Measurements from ENCODE around the gene TRPM4. TPM values are rescaled to one million over a fixed set of nuclear protein-coding genes. Genes with fewer than 3 reads are reported as not detected.

TRPM4 gene
- total and polyA plus RNA-seq, 2 of the 13 experiments (the other 11 are each of a cell fraction or from before 2014, with no cell fraction given) = 1.9 to 4.3 TPM

DNA sequence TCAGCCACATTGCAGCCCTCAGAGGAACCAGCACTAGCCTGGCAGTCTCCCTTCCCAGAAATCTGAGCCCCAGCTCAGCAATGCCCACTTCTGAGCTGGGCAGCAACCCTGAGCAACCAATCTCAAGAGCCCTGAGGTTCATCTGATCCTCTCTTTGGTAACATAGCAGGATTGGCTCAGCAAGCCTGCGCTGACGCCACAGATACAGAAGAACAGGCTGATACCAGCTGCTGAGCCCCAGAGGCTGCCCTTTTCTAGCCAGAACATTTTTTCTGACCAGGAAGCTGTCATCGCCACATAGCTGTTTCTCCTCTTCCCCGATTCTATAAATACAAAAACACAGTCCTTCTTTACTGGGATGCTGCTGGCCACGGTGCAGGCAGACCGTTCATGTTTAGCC lies 59.8 kb downstream of the TRPM4 start:
- Histone ChIP-seq H3K9me3 (ENCODE audit: low read length) (no peaks in the 10 kb centered on the region), H3K79me2 (ENCODE audit: insufficient read depth, low read length) (no peaks in the 10 kb centered on the region), H3K36me3 (replicated peaks in 1 of 2; ENCODE audit: control insufficient read depth in 1 of 2, insufficient read depth in 2 of 2, low read length in 2 of 2) (no peaks in the 10 kb centered on the region), H3K27ac (ENCODE audit: extremely low read length, insufficient read depth, low read length) (no peak overlapping the region), H3K4me1 (ENCODE audit: insufficient read depth, low read length) (no peaks in the 10 kb centered on the region), H3K4me3 (replicated peaks in 1 of 3; ENCODE audit: insufficient read depth in 1 of 3, low read depth in 2 of 3, low read length in 3 of 3) (no peak overlapping the region), H3K4me2 (ENCODE audit: low read depth, low read length) (no peak overlapping the region), H2AFZ (ENCODE audit: low read length) (no peak overlapping the region), H4K20me1 (ENCODE audit: insufficient read depth, low read length) (no peaks in the 10 kb centered on the region), H3K9ac (ENCODE audit: insufficient read depth, low read depth, low read length) (no peak overlapping the region), H3K27me3 (ENCODE audit: control insufficient read depth in 1 of 2, insufficient read depth in 2 of 2, low read length in 2 of 2) (no peaks in the 10 kb centered on the region)
- CTCF ChIA-PET (ENCODE audit: low intra/inter-chr PET ratio, low total read pairs) = no interaction called here
- BruUV-seq (replicated peaks) = no TSS peak
- POLR2A ChIA-PET = no interaction called here
- intact Hi-C loops (cut with micrococcal nuclease; ENCODE audit: unreplicated experiment) (no loop called here), in situ Hi-C loops (cut with HindIII; ENCODE audit: extremely low pct_ligation_motif_present, low pct_unique_long_range_greater_than_20kb) (no loop called here)
- ATAC-seq (no peak), DNase-seq (ENCODE audit: low spot score) (no peak), FAIRE-seq (no peak)
- WGBS (ENCODE audit: low lambda C conversion rate) = 47% methylated on average over 6 of the region's 6 CpGs
- TF ChIP-seq ZNF24 (IDR thresholded peaks at IDR 0.05) = no peak
- no peak for TF ChIP-seq MED8 (CRISPR knock-in tag; IDR thresholded peaks at IDR 0.05; ENCODE audit: insufficient replicate concordance)
- no peak for TF ChIP-seq RBAK (CRISPR knock-in tag; IDR thresholded peaks at IDR 0.05)
- TF ChIP-seq SRSF9 (IDR thresholded peaks at IDR 0.05; ENCODE audit: borderline replicate concordance, insufficient read depth, low read depth, low read length, poor library complexity, severe bottlenecking) = no peak
- TF ChIP-seq ZNF773 (CRISPR knock-in tag; IDR thresholded peaks at IDR 0.05; ENCODE audit: borderline replicate concordance) = no peak
- TF ChIP-seq ZMYM4 (CRISPR knock-in tag; IDR thresholded peaks at IDR 0.05) = no peak
- TF ChIP-seq, protein P1, sequence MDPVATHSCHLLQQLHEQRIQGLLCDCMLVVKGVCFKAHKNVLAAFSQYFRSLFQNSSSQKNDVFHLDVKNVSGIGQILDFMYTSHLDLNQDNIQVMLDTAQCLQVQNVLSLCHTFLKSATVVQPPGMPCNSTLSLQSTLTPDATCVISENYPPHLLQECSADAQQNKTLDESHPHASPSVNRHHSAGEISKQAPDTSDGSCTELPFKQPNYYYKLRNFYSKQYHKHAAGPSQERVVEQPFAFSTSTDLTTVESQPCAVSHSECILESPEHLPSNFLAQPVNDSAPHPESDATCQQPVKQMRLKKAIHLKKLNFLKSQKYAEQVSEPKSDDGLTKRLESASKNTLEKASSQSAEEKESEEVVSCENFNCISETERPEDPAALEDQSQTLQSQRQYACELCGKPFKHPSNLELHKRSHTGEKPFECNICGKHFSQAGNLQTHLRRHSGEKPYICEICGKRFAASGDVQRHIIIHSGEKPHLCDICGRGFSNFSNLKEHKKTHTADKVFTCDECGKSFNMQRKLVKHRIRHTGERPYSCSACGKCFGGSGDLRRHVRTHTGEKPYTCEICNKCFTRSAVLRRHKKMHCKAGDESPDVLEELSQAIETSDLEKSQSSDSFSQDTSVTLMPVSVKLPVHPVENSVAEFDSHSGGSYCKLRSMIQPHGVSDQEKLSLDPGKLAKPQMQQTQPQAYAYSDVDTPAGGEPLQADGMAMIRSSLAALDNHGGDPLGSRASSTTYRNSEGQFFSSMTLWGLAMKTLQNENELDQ (CRISPR knock-in tag; IDR thresholded peaks at IDR 0.05; ENCODE audit: borderline replicate concordance) = no peak
- TF ChIP-seq NFKB2 (CRISPR knock-in tag; IDR thresholded peaks at IDR 0.05; ENCODE audit: borderline replicate concordance) = no peak
- no peak for TF ChIP-seq ZBTB10 (CRISPR knock-in tag; IDR thresholded peaks at IDR 0.05; ENCODE audit: borderline replicate concordance)
- no peak for TF ChIP-seq TRAFD1 (CRISPR knock-in tag; IDR thresholded peaks at IDR 0.05; ENCODE audit: borderline replicate concordance)
- no peak for TF ChIP-seq ZNF678 (CRISPR knock-in tag; IDR thresholded peaks at IDR 0.05)
- TF ChIP-seq STAG1 (CRISPR knock-in tag; IDR thresholded peaks at IDR 0.05) = no peak
- no peak for TF ChIP-seq CENPBD1 (CRISPR knock-in tag; IDR thresholded peaks at IDR 0.05; ENCODE audit: borderline replicate concordance, low read depth)
- TF ChIP-seq HES4 (CRISPR knock-in tag; IDR thresholded peaks at IDR 0.05; ENCODE audit: borderline replicate concordance) = no peak
- TF ChIP-seq ZNF577 (CRISPR knock-in tag; IDR thresholded peaks at IDR 0.05; ENCODE audit: borderline replicate concordance, low read depth) = no peak
- TF ChIP-seq ZNF256 (CRISPR knock-in tag; conservative IDR thresholded peaks at IDR 0.05) = no peak

Data from HepG2 (cell line).